A549 (cell line): ENCODE results near the gene CD37. TPM values are rescaled to one million over a fixed set of nuclear protein-coding genes. Genes with fewer than 3 reads are reported as not detected.

ENCODE experiments used
- ATAC-seq, 2 experiments: fragments of 200-7000 bp in 1 of 2; fragments of >200 bp in 1 of 2; cut with Nextera tagmentation in 1 of 2; cut with Tn5 transposase in 1 of 2; 3 replicates each; pipeline versions ENCODE4 v1.8.0 to v1.9.1; 2018 to 2020; ENCODE audit warnings: mild to moderate bottlenecking in 1 of 2, moderate library complexity in 1 of 2
- CTCF ChIA-PET: fragments of 300-600 bp; sonication (Branson Sonifier 250); formaldehyde crosslinking; extraction: SDS; loops from one replicate; lab custom pipeline; 2021; ENCODE audit warnings: antibody characterized with exemption, inconsistent platforms; lab: Yijun Ruan, JAX
- POLR2A ChIA-PET: fragments of 350-600 bp; formaldehyde crosslinking; extraction: SDS; loops from one replicate; lab custom pipeline; 2021; ENCODE audit warnings: antibody characterized with exemption, inconsistent platforms; lab: Yijun Ruan, JAX
- DNase-seq, 2 experiments: peaks; one replicate each; pipeline versions ENCODE4 v3.0.0 to v3.0.0-alpha.2; 2011 to 2016; ENCODE audit warnings: low read depth in 1 of 2, low spot score in 1 of 2
- FAIRE-seq: peaks from 2 replicates; lab custom pipeline; 2011; peaks lifted over from hg19 to GRCh38; lab: Jason Lieb, UNC
- H3K27ac ChIP-seq, 2 experiments: fragments of >200 bp; sonication (Bioruptor Twin); formaldehyde crosslinking; 3 replicates each; pipeline ENCODE4 v1.5.1; 2016 to 2017
- H3K4me1 ChIP-seq: fragments of >200 bp; sonication (Bioruptor Twin); formaldehyde crosslinking; 3 replicates; pipeline ENCODE4 v1.6.1; 2016
- H3K4me2 ChIP-seq: fragments of >200 bp; sonication (Bioruptor Twin); formaldehyde crosslinking; 3 replicates; pipeline ENCODE4 v1.6.1; 2016
- H3K4me3 ChIP-seq: fragments of >200 bp; sonication (Bioruptor Twin); formaldehyde crosslinking; 3 replicates; pipeline ENCODE4 v1.5.1; 2016
- H3K9me3 ChIP-seq: fragments of >200 bp; sonication (Bioruptor Twin); formaldehyde crosslinking; 3 replicates; pipeline ENCODE4 v1.6.1; 2016
- CEBPB ChIP-seq, 2 experiments: fragments of >200 bp in 1 of 2; sonication (Bioruptor Twin) in 1 of 2; formaldehyde crosslinking in 1 of 2; IDR thresholded peaks; 2 replicates each; pipeline ENCODE4 v1.6.1; 2012 to 2016
- CHD2 ChIP-seq: fragments of 150-350 bp; IDR thresholded peaks from 2 replicates; pipeline ENCODE4 v1.6.1; 2014; ENCODE audit warnings: low read length; ENCODE audit not compliant: partially characterized antibody
- EP300 ChIP-seq, 2 experiments: fragments of >200 bp; sonication (Bioruptor Twin); formaldehyde crosslinking; IDR thresholded peaks; 2 replicates in 1 of 2; 3 replicates in 1 of 2; pipeline ENCODE4 v1.6.1; 2016 to 2017
- GATA3 ChIP-seq: IDR thresholded peaks from 2 replicates; pipeline ENCODE4 v1.6.1; 2012; ENCODE audit warnings: borderline replicate concordance
- HDAC2 ChIP-seq: fragments of 200-600 bp; sonication (generic); IDR thresholded peaks from 2 replicates; pipeline ENCODE4 v1.6.1; 2016
- HOXB13 ChIP-seq: fragments of 250-450 bp; sonication (Bioruptor Pico); IDR thresholded peaks from 2 replicates; pipeline ENCODE4 v1.5.0; 2020; ENCODE audit warnings: low read depth, mild to moderate bottlenecking, moderate library complexity
- JUNB ChIP-seq: fragments of >200 bp; sonication (Bioruptor Twin); formaldehyde crosslinking; IDR thresholded peaks from 2 replicates; pipeline ENCODE4 v1.6.1; 2016
- KDM1A ChIP-seq: fragments of 200-600 bp; sonication (generic); IDR thresholded peaks from 2 replicates; pipeline ENCODE4 v1.6.1; 2016; ENCODE audit warnings: low read depth, mild to moderate bottlenecking
- KDM5A ChIP-seq: fragments of 200-600 bp; sonication (generic); IDR thresholded peaks from 2 replicates; pipeline ENCODE4 v1.6.1; 2016; ENCODE audit warnings: antibody characterized with exemption, mild to moderate bottlenecking
- PHF8 ChIP-seq: fragments of 200-600 bp; sonication (generic); IDR thresholded peaks from 2 replicates; pipeline ENCODE4 v1.6.1; 2016; ENCODE audit warnings: low read depth, mild to moderate bottlenecking, antibody characterized with exemption, moderate library complexity, borderline replicate concordance
- POLR2A ChIP-seq: IDR thresholded peaks from 2 replicates; pipeline ENCODE4 v1.6.1; 2012; ENCODE audit warnings: mild to moderate bottlenecking, low read length
- RAD21 ChIP-seq, 2 experiments: fragments of >200 bp in 1 of 2; sonication (Bioruptor Twin) in 1 of 2; formaldehyde crosslinking in 1 of 2; IDR thresholded peaks in 1 of 2; conservative IDR thresholded peaks in 1 of 2; 2 replicates in 1 of 2; 3 replicates in 1 of 2; pipeline ENCODE4 v1.6.1; 2012 to 2018; ENCODE audit warnings: inconsistent platforms in 1 of 2
- RFX5 ChIP-seq: fragments of 450-650 bp; IDR thresholded peaks from 2 replicates; pipeline ENCODE4 v1.7.1; 2014; ENCODE audit warnings: antibody characterized with exemption, mild to moderate bottlenecking, moderate library complexity
- SMC3 ChIP-seq: fragments of >200 bp; sonication (Bioruptor Twin); formaldehyde crosslinking; IDR thresholded peaks from 3 replicates; pipeline ENCODE4 v1.6.1; 2018; ENCODE audit warnings: inconsistent platforms
- TFCP2L1 ChIP-seq: fragments of 250-450 bp; sonication (Bioruptor Pico); IDR thresholded peaks from 2 replicates; pipeline ENCODE4 v1.5.0; 2021; ENCODE audit warnings: mild to moderate bottlenecking
- TP53 ChIP-seq: fragments of 250-450 bp; sonication (Bioruptor Pico); IDR thresholded peaks from 2 replicates; pipeline ENCODE4 v1.5.0; 2021; ENCODE audit warnings: mild to moderate bottlenecking, moderate library complexity
- ZFP36 ChIP-seq: fragments of 450-650 bp; IDR thresholded peaks from 2 replicates; pipeline ENCODE4 v1.6.1; 2014; ENCODE audit warnings: borderline replicate concordance; ENCODE audit not compliant: partially characterized antibody
- ZSCAN20 ChIP-seq: fragments of 250-450 bp; sonication (Bioruptor Pico); IDR thresholded peaks from 2 replicates; pipeline ENCODE4 v1.8.0; 2022; ENCODE audit warnings: mild to moderate bottlenecking, moderate library complexity
- WGBS: methylation state at CpG from one replicate; pipeline ENCODE4 v1.1.6; 2017; ENCODE audit errors: missing lambda C conversion rate; 5-methylcytosine and 5-hydroxymethylcytosine counted together
- polyA plus RNA-seq, 4 experiments: library from polyadenylated mRNA; depleted of rRNA in 3 of 4; stranded (reverse); fragments of >200 nt; fragmentation: RNase III in 1 of 4; extraction: RNeasy Plus Mini Kit Qiagen cat#74134 plus additional on column Dnase treatment in 1 of 4; gene quantifications; 2 replicates in 3 of 4; 3 replicates in 1 of 4; pipeline ENCODE4 v1.2.3, GENCODE V29; 2011 to 2017
- TF ChIP-seq, protein P1 (sequence below): fragments of 450-650 bp; IDR thresholded peaks from 2 replicates; pipeline ENCODE4 v1.6.1; 2014; ENCODE audit warnings: antibody characterized with exemption
- TF ChIP-seq, protein P2 (sequence below): fragments of >200 bp; sonication (Bioruptor Twin); formaldehyde crosslinking; IDR thresholded peaks from 3 replicates; pipeline ENCODE4 v1.6.1; 2016
- TF ChIP-seq, protein P3 (sequence below): fragments of 250-450 bp; sonication (Bioruptor Pico); IDR thresholded peaks from 2 replicates; pipeline ENCODE4 v1.5.0; 2020; ENCODE audit warnings: low read depth, mild to moderate bottlenecking, moderate library complexity
- TF ChIP-seq, protein P4 (sequence below): IDR thresholded peaks from 2 replicates; pipeline ENCODE4 v1.6.1; 2012

CD37 gene
- polyA plus RNA-seq, 2 of the 4 experiments (the other 2 are of a cell fraction): 0.13 TPM; not detected in 1

DNA sequence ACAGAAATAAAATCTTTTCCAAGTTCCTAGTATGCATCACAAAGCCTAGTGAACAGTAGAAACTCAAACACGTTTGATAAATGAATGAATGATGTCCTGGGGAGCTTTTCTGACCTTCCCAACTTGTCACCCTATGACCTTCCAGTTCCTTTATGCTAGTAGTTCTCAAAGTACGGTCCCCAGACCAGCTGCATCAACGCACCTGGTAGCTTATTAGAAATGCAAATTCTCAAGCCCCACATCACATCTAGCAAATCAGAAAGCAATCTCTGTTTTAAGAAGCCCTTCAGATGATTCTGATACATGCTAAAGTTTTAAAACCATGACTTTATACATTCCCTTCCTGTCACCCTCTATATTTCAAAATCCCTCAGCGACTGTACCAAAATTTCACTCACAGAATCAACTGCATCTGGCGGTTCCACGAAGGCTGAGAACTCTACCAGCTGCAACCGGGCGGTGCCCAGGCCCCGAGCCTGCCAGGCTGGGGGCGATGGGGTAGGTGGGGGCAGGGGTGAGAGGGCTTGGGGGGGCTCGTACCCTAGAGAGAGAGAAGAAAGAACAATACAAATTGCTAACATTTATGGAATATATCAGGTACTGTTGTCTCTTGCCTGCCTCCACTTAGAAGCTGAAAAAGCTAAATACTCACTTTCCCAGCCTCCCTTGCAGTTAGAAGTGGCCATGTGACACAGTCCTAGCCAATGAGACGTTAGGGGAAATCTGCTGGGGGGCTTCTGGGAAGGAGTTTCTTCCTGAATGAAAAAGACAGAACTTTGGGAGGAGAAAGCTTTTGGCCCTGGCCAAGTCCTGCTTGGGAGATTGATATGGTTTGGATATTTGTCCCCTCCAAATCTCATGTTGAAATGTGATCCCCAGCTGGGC is 13.3 kb downstream of the CD37 start:
- no peak for FAIRE-seq
- WGBS: 89% methylated on average over 11 of the region's 12 CpGs
- no peak for TF ChIP-seq CEBPB (IDR thresholded peaks at IDR 0.05)
- TF ChIP-seq GATA3: no peak
- TF ChIP-seq, protein P1, sequence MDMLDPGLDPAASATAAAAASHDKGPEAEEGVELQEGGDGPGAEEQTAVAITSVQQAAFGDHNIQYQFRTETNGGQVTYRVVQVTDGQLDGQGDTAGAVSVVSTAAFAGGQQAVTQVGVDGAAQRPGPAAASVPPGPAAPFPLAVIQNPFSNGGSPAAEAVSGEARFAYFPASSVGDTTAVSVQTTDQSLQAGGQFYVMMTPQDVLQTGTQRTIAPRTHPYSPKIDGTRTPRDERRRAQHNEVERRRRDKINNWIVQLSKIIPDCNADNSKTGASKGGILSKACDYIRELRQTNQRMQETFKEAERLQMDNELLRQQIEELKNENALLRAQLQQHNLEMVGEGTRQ: peak; percentile 28; the same call in 1 of the 2 replicates
- Histone ChIP-seq H3K27ac (no peak overlapping the region), H3K4me3 (no peak overlapping the region), H3K4me2 (no peak overlapping the region), H3K9me3 (peaks cover 8% of the 10 kb centered on the region; the same call in 2 of the 3 replicates), H3K4me1 (no peaks in the 10 kb centered on the region)
- POLR2A ChIA-PET: no interaction called here
- DNase-seq: no peak
- CTCF ChIA-PET: interaction anchor here (0.8 to 2.6 kb wide), 8 partner anchors 9 to 123 kb away, joined by 4 to 8 read pairs (median 5); partner anchors contain the start of gene CD37
- no peak for ATAC-seq

DNA sequence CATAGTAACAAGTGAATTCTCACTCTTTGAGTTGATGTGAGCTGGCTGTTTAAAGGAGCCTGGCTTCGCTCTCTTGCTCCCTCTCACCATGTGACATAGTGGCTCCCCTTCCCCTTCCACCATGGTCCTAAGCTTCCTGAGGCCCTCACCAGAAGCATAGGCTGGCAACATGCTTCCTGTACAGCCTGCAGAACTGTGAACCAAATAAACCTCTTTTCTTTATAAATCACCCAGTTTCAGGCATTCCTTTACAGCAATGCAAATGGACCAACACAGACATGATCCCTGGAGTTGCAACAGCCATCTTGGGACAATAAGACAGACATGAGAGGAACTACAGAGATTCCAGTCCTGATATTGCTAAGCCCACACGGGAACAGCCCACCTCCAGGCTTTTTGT is 14.4 kb downstream of the CD37 start:
- TF ChIP-seq RAD21 (conservative IDR thresholded peaks at IDR 0.05 in 1 of 2, IDR thresholded peaks at IDR 0.05 in 1 of 2): no peak
- TF ChIP-seq CHD2: no peak
- TF ChIP-seq ZFP36: no peak
- TF ChIP-seq HDAC2: no peak
- TF ChIP-seq POLR2A: no peak
- TF ChIP-seq, protein P2, sequence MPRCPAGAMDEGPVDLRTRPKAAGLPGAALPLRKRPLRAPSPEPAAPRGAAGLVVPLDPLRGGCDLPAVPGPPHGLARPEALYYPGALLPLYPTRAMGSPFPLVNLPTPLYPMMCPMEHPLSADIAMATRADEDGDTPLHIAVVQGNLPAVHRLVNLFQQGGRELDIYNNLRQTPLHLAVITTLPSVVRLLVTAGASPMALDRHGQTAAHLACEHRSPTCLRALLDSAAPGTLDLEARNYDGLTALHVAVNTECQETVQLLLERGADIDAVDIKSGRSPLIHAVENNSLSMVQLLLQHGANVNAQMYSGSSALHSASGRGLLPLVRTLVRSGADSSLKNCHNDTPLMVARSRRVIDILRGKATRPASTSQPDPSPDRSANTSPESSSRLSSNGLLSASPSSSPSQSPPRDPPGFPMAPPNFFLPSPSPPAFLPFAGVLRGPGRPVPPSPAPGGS: no peak
- FAIRE-seq: no peak
- no peak overlapping the region for H3K4me3 ChIP-seq
- ChIA-PET CTCF (interaction anchor here (1.2 to 2.6 kb wide), 4 partner anchors 10 to 93 kb away, joined by 4 to 7 read pairs (median 6); no protein-coding TSS in a partner anchor), POLR2A (no interaction called here)
- no peaks in the 10 kb centered on the region for H3K4me1 ChIP-seq
- 94% methylated on average over 2 of the region's 2 CpGs for WGBS
- no peak overlapping the region for H3K4me2 ChIP-seq
- no peak for DNase-seq
- no peak for ATAC-seq
- peaks cover 8% of the 10 kb centered on the region; the same call in 2 of the 3 replicates for H3K9me3 ChIP-seq
- H3K27ac ChIP-seq: no peak overlapping the region

DNA sequence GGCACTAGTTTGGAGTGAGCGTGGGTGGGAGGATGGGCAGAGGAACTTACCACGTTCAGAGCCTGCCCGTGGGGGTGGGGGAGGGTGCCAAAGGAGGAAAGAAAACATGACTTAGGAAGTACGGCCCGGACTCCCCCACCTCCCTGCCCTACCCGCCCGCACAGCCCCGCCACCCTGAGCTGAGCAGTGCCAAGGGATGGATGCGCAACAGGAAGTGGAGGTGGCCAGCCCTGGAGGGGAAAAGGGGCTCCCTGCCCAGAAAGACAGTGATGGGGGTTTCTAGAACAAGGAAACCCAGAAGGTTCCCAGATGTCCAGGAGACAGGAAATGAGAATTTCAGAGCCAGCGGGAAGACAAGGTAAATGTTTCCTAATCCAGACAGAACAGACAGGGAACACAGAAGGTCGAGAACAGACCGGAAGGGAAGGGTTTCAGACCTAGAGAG is 20.7 kb downstream of the CD37 start:
- Histone ChIP-seq H3K4me2 (no peak overlapping the region), H3K4me3 (no peak overlapping the region), H3K4me1 (peaks cover 9% of the 10 kb centered on the region; the same call in 2 of the 3 replicates), H3K9me3 (no peaks in the 10 kb centered on the region), H3K27ac (peak overlapping the region in 1 of 2 experiments; percentile 12; a peak in 1 of 6 replicates)
- WGBS: 82% methylated on average over 11 of the region's 12 CpGs
- ATAC-seq (no peak), DNase-seq (no peak), FAIRE-seq (no peak)
- TF ChIP-seq POLR2A (no peak), HOXB13 (no peak), SMC3 (no peak), PHF8 (no peak), EP300 (IDR thresholded peaks at IDR 0.05) (no peak), RFX5 (no peak), TFCP2L1 (CRISPR knock-in tag) (no peak), JUNB (no peak), ZFP36 (no peak), RAD21 (conservative IDR thresholded peaks at IDR 0.05 in 1 of 2, IDR thresholded peaks at IDR 0.05 in 1 of 2) (no peak), KDM1A (no peak), KDM5A (no peak), ZSCAN20 (CRISPR knock-in tag) (no peak), TP53 (CRISPR knock-in tag) (no peak)
- TF ChIP-seq, protein P1: no peak
- TF ChIP-seq, protein P3, sequence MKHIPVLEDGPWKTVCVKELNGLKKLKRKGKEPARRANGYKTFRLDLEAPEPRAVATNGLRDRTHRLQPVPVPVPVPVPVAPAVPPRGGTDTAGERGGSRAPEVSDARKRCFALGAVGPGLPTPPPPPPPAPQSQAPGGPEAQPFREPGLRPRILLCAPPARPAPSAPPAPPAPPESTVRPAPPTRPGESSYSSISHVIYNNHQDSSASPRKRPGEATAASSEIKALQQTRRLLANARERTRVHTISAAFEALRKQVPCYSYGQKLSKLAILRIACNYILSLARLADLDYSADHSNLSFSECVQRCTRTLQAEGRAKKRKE (CRISPR knock-in tag): no peak
- TF ChIP-seq, protein P4, sequence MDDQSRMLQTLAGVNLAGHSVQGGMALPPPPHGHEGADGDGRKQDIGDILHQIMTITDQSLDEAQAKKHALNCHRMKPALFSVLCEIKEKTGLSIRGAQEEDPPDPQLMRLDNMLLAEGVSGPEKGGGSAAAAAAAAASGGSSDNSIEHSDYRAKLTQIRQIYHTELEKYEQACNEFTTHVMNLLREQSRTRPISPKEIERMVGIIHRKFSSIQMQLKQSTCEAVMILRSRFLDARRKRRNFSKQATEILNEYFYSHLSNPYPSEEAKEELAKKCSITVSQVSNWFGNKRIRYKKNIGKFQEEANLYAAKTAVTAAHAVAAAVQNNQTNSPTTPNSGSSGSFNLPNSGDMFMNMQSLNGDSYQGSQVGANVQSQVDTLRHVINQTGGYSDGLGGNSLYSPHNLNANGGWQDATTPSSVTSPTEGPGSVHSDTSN: no peak
- ChIA-PET CTCF (interaction anchor here (1.4 kb wide), 1 partner anchor 23 kb away, joined by 3 read pairs; no protein-coding TSS in a partner anchor), POLR2A (no interaction called here)
